HL-60 (cell line): ENCODE data around the gene ALDH1A1.

Experiments
- DNase-seq, 2 experiments: peaks; one replicate each; pipeline ENCODE4 v3.0.0-alpha.2; 2010 to 2020; ENCODE audit warnings: low read depth in 1 of 2, low spot score in 1 of 2
- H3K27ac ChIP-seq: fragments of 250-450 bp; sonication (Bioruptor Pico); replicated peaks from 2 replicates; pipeline ENCODE4 v1.5.1; 2020; ENCODE audit warnings: mild to moderate bottlenecking, moderate library complexity
- H3K27me3 ChIP-seq: fragments of 250-450 bp; sonication (Bioruptor Pico); 2 replicates; pipeline ENCODE4 v1.5.1; 2021; ENCODE audit warnings: mild to moderate bottlenecking, moderate library complexity; ENCODE audit not compliant: insufficient read depth, poor library complexity, severe bottlenecking
- H3K4me3 ChIP-seq: replicated peaks from 2 replicates; pipeline ENCODE4 v1.5.1; 2011; ENCODE audit warnings: mild to moderate bottlenecking, control low read depth, low read length; ENCODE audit not compliant: insufficient read depth
- CTCF ChIP-seq: IDR thresholded peaks from one replicate; pipeline ENCODE4 v1.5.1; 2011; ENCODE audit warnings: low read length, control low read depth, inconsistent platforms; ENCODE audit not compliant: insufficient read depth
- GABPA ChIP-seq: IDR thresholded peaks from 2 replicates; pipeline ENCODE4 v1.6.1; 2012; ENCODE audit warnings: low read depth
- POLR2AphosphoS5 ChIP-seq: IDR thresholded peaks from 2 replicates; pipeline ENCODE4 v1.6.1; 2012; ENCODE audit warnings: low read depth
- REST ChIP-seq: IDR thresholded peaks from 2 replicates; pipeline ENCODE4 v1.6.1; 2012; ENCODE audit warnings: low read depth; ENCODE audit not compliant: insufficient replicate concordance
- SPI1 ChIP-seq: IDR thresholded peaks from 2 replicates; pipeline ENCODE4 v1.6.1; 2012; ENCODE audit warnings: low read depth, mild to moderate bottlenecking, borderline replicate concordance

Gene ALDH1A1

GRCh38 chr9:72980600-72981265 lies 27.9 kb upstream of the ALDH1A1 start:
- Histone ChIP-seq H3K27ac (no peak overlapping the region), H3K27me3 (no peaks in the 10 kb centered on the region), H3K4me3 (no peak overlapping the region)
- TF ChIP-seq GABPA: no peak
- TF ChIP-seq CTCF: no peak
- TF ChIP-seq REST: no peak
- DNase-seq: no peak

- DNase-seq: no peak
- TF ChIP-seq GABPA (no peak), CTCF (no peak), SPI1 (no peak), POLR2AphosphoS5 (no peak), REST (no peak)
- H3K27ac ChIP-seq: no peak overlapping the region
- no peak overlapping the region for H3K4me3 ChIP-seq
- no peaks in the 10 kb centered on the region for H3K27me3 ChIP-seq
These were observed 27.3 kb upstream of the ALDH1A1 start for GRCh38 chr9:72980183-72980582.

- DNase-seq: no peak
- Histone ChIP-seq H3K27me3 (no peaks in the 10 kb centered on the region), H3K4me3 (no peak overlapping the region), H3K27ac (no peak overlapping the region)
- no peak for TF ChIP-seq SPI1
- TF ChIP-seq CTCF: no peak
- TF ChIP-seq GABPA: no peak
- TF ChIP-seq POLR2AphosphoS5: no peak
- no peak for TF ChIP-seq REST
These were observed 26.7 kb upstream of the ALDH1A1 start for GRCh38 chr9:72979405-72980100.
